Endodermal cell (in vitro differentiated cells): ENCODE measurements around the gene PSMG3. TPM values are rescaled to one million over a fixed set of nuclear protein-coding genes. Genes with fewer than 3 reads are reported as not detected.

Experiments used
- DNase-seq: peaks from one replicate; pipeline ENCODE4 v3.0.0-alpha.2; 2017
- H3K27ac ChIP-seq: 2 replicates; pipeline ENCODE4 v1.5.1; 2013; ENCODE audit warnings: mild to moderate bottlenecking, low read depth, low read length, moderate library complexity
- H3K27me3 ChIP-seq: 2 replicates; pipeline ENCODE4 v1.6.1; 2013; ENCODE audit warnings: mild to moderate bottlenecking, low read length, moderate library complexity; ENCODE audit not compliant: insufficient read depth, control insufficient read depth, poor library complexity, severe bottlenecking
- H3K36me3 ChIP-seq: 2 replicates; pipeline ENCODE4 v1.7.0; 2013; ENCODE audit warnings: mild to moderate bottlenecking, low read length, moderate library complexity; ENCODE audit not compliant: control insufficient read depth, insufficient read depth
- H3K4me1 ChIP-seq: one replicate; pipeline ENCODE4 v1.7.0; 2013; ENCODE audit warnings: low read length; ENCODE audit not compliant: control insufficient read depth, insufficient read depth
- H3K4me3 ChIP-seq: 2 replicates; pipeline ENCODE4 v1.5.1; 2013; ENCODE audit warnings: mild to moderate bottlenecking, low read length, moderate library complexity
- H3K9ac ChIP-seq: 2 replicates; pipeline ENCODE4 v1.6.1; 2013; ENCODE audit warnings: mild to moderate bottlenecking, low read length, moderate library complexity; ENCODE audit not compliant: poor library complexity, severe bottlenecking; ENCODE audit errors: extremely low read depth
- H3K9me3 ChIP-seq: 2 replicates; pipeline ENCODE4 v1.6.1; 2013; ENCODE audit warnings: mild to moderate bottlenecking, low read length, moderate library complexity; ENCODE audit not compliant: control insufficient read depth
- H3K27ac Mint-ChIP-seq: 2 replicates; pipeline ENCODE4 v1.8.0; 2020; ENCODE audit warnings: mixed read lengths
- H3K27me3 Mint-ChIP-seq: 2 replicates; pipeline ENCODE4 v1.8.0; 2021; ENCODE audit warnings: mild to moderate bottlenecking, mixed read lengths; ENCODE audit not compliant: insufficient read depth
- H3K36me3 Mint-ChIP-seq: 2 replicates; pipeline ENCODE4 v1.8.0; 2020; ENCODE audit warnings: low read depth, mixed read lengths
- H3K4me1 Mint-ChIP-seq: 2 replicates; pipeline ENCODE4 v1.8.0; 2020; ENCODE audit warnings: mixed read lengths
- H3K4me3 Mint-ChIP-seq: 2 replicates; pipeline ENCODE4 v1.8.0; 2020; ENCODE audit warnings: mild to moderate bottlenecking, moderate library complexity, mixed read lengths
- H3K9me3 Mint-ChIP-seq: 2 replicates; pipeline ENCODE4 v1.8.0; 2020; ENCODE audit warnings: mild to moderate bottlenecking, mixed read lengths
- WGBS, 2 experiments: methylation state at CpG; one replicate each; pipeline versions ENCODE4 v1.1.5 to v1.1.7; 2013; ENCODE audit warnings: missing lambda C conversion rate in 2 of 2, mixed read lengths in 1 of 2; ENCODE audit not compliant: insufficient coverage in 1 of 2, insufficient read length in 1 of 2; 5-methylcytosine and 5-hydroxymethylcytosine counted together
- total RNA-seq, 2 donors: library from RNA; stranded (reverse); fragmentation: NEBNext Ultra II Directional in 1 of 2; extraction: Animal tissue kit (Norgen Biotek cat#: 25700) in 1 of 2; gene quantifications; 2 replicates in 1 of 2; 3 replicates in 1 of 2; pipeline ENCODE4 v1.2.1, GENCODE V29; 2021
- TF ChIP-seq, protein P1 (sequence below): fragments of 200-600 bp; sonication (generic); conservative IDR thresholded peaks from 2 replicates; pipeline ENCODE4 v1.5.0; 2021; ENCODE audit warnings: antibody characterized with exemption, mild to moderate bottlenecking

PSMG3 gene
- total RNA-seq, 2 donors from 2014 or later = 30.1 to 44.3 TPM

- Histone ChIP-seq H3K9me3 (no peaks in the 10 kb centered on the region), H3K4me3 (no peak overlapping the region), H3K27me3 (no peaks in the 10 kb centered on the region), H3K9ac (no peak overlapping the region), H3K4me1 (no peaks in the 10 kb centered on the region), H3K36me3 (no peaks in the 10 kb centered on the region), H3K27ac (no peak overlapping the region)
- Mint-ChIP-seq H3K9me3 (no peaks in the 10 kb centered on the region), H3K4me3 (no peak overlapping the region), H3K27ac (peak overlapping the region; percentile 44), H3K36me3 (no peaks in the 10 kb centered on the region), H3K27me3 (no peaks in the 10 kb centered on the region), H3K4me1 (peaks cover 14% of the 10 kb centered on the region)
- DNase-seq = no peak
- TF ChIP-seq, protein P1, sequence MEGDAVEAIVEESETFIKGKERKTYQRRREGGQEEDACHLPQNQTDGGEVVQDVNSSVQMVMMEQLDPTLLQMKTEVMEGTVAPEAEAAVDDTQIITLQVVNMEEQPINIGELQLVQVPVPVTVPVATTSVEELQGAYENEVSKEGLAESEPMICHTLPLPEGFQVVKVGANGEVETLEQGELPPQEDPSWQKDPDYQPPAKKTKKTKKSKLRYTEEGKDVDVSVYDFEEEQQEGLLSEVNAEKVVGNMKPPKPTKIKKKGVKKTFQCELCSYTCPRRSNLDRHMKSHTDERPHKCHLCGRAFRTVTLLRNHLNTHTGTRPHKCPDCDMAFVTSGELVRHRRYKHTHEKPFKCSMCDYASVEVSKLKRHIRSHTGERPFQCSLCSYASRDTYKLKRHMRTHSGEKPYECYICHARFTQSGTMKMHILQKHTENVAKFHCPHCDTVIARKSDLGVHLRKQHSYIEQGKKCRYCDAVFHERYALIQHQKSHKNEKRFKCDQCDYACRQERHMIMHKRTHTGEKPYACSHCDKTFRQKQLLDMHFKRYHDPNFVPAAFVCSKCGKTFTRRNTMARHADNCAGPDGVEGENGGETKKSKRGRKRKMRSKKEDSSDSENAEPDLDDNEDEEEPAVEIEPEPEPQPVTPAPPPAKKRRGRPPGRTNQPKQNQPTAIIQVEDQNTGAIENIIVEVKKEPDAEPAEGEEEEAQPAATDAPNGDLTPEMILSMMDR = no peak
- 90 to 93% methylated on average over 13 to 20 of the region's 20 CpGs for WGBS, 2 experiments
These were observed 15.3 kb downstream of the PSMG3 start for GRCh38 chr7:1554333-1555045.

DNA sequence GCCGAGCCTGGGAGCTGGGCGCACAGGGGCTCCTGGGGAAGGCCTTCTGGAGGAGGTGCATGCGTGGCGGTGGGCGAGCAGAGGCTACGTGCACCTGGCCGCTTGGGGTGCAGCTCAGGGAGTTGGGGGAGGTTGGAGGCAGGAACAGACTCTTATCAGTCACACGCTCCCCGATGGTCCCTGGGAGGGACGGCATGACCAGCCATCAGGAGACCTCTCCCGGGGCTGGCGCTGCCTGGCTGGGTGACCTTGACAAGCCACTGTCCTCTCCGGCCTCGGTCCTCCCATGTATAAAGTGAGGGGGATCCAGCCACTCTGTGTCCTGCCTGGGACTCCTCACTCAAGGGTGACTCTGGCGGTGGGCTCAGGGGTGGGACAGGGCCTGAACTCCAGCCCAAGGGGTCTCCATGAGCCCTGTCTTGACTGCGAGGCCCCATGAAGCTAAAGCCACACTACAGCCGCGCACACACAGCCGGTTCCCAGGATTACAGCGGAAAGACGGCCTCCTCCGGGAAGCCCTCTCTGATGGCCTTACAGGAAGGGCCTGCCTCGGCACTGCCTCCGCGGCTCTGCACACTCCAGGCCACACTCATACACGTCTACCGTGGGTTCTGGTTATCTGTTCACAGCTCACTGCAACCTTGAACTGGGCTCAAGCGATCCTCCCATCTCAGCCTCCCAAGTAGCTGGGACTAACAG, 16.2 kb downstream of the PSMG3 start:
- Mint-ChIP-seq H3K4me3 (no peak overlapping the region), H3K36me3 (no peaks in the 10 kb centered on the region), H3K9me3 (no peaks in the 10 kb centered on the region), H3K27ac (peak overlapping the region; percentile 21), H3K27me3 (no peaks in the 10 kb centered on the region), H3K4me1 (peaks cover 14% of the 10 kb centered on the region)
- Histone ChIP-seq H3K4me3 (no peak overlapping the region), H3K27ac (no peak overlapping the region), H3K36me3 (no peaks in the 10 kb centered on the region), H3K9ac (no peak overlapping the region), H3K4me1 (no peaks in the 10 kb centered on the region), H3K9me3 (no peaks in the 10 kb centered on the region), H3K27me3 (no peaks in the 10 kb centered on the region)
- TF ChIP-seq, protein P1 = no peak
- no peak for DNase-seq
- 90 to 92% methylated on average over 16 to 28 of the region's 28 CpGs for WGBS, 2 experiments

DNA sequence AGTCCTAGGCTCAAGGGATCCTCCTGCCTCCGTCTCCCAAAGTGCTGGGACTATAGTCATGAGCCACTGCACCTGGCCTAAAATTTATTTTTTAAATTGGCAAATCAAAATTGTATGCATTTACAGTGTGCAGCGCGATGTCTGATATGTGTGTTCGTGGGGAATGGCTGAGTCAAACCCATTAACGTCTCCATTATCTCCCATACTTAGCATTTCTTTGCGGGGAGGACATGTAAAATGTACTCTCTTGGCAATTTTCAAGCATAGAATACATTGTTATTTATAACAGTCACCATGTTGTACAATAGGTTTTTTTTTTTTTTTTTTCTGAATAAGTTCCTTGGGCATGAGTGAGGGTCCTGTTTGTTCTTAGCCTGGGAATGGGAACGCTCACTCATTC, 17.6 kb downstream of the PSMG3 start:
- Histone ChIP-seq H3K4me1 (no peaks in the 10 kb centered on the region), H3K9ac (no peak overlapping the region), H3K27ac (no peak overlapping the region), H3K27me3 (no peaks in the 10 kb centered on the region), H3K4me3 (no peak overlapping the region), H3K36me3 (no peaks in the 10 kb centered on the region), H3K9me3 (no peaks in the 10 kb centered on the region)
- no peak overlapping the region for H3K4me3 Mint-ChIP-seq
- H3K36me3 Mint-ChIP-seq = no peaks in the 10 kb centered on the region
- no peak overlapping the region for H3K27ac Mint-ChIP-seq
- TF ChIP-seq, protein P1 = no peak
- H3K27me3 Mint-ChIP-seq = no peaks in the 10 kb centered on the region
- no peaks in the 10 kb centered on the region for H3K9me3 Mint-ChIP-seq
- WGBS, 2 experiments = 97% methylated on average over 7 of the region's 7 CpGs
- DNase-seq = no peak
- H3K4me1 Mint-ChIP-seq = peaks cover 14% of the 10 kb centered on the region
